HG03139 (cell line): Measurements from ENCODE around the gene FABP2.
A peak's percentile ranks its signal among the peaks of the same experiment; 100 is the strongest.
"Not testable (repeated sequence)": the region's sequence is repeated elsewhere in the genome, so short reads cannot be mapped to it uniquely, and the experiment has no call there.

ENCODE experiments used
- ATAC-seq: cut with Tn5 transposase; IDR thresholded peaks from one replicate; pipeline ENCODE4 v1.9.1; 2021; ENCODE audit not compliant: unreplicated experiment

The FABP2 gene

GRCh38 chr4:119313237-119313636 is 8.7 kb downstream of the FABP2 start:
- no peak for ATAC-seq

- ATAC-seq, result no peak
Measured at GRCh38 chr4:119310826-119311225, 11.1 kb downstream of the FABP2 start.

GRCh38 chr4:119307606-119308005 is 14.3 kb downstream of the FABP2 start:
- no peak for ATAC-seq

GRCh38 chr4:119304431-119304830 is 17.5 kb downstream of the FABP2 start:
- ATAC-seq, result no peak

GRCh38 chr4:119303587-119304305 is 18.2 kb downstream of the FABP2 start:
- no peak for ATAC-seq

- ATAC-seq, result no peak
Measured at GRCh38 chr4:119302073-119302832, 19.7 kb downstream of the FABP2 start.

GRCh38 chr4:119300101-119300978 is 21.6 kb downstream of the FABP2 start:
- peak; percentile 95 for ATAC-seq

- ATAC-seq, result peak; percentile 47
Measured at GRCh38 chr4:119299741-119300100, 22.2 kb downstream of the FABP2 start.

GRCh38 chr4:119299260-119299671 is 22.7 kb downstream of the FABP2 start:
- no peak for ATAC-seq

- no peak for ATAC-seq
Measured at GRCh38 chr4:119297795-119298194, 24.1 kb downstream of the FABP2 start.

GRCh38 chr4:119296356-119296755 is 25.6 kb downstream of the FABP2 start:
- no peak for ATAC-seq

GRCh38 chr4:119290598-119290997 is 31.3 kb downstream of the FABP2 start:
- no peak for ATAC-seq

- ATAC-seq, result no peak
Measured at GRCh38 chr4:119289313-119289712, 32.6 kb downstream of the FABP2 start.

- ATAC-seq, result no peak
Measured at GRCh38 chr4:119286377-119287002, 35.4 kb downstream of the FABP2 start.

- ATAC-seq, result peak; percentile 65
Measured at GRCh38 chr4:119284876-119285780, 36.8 kb downstream of the FABP2 start.

GRCh38 chr4:119281393-119281792 is 40.5 kb downstream of the FABP2 start:
- no peak for ATAC-seq

- not testable (repeated sequence) for ATAC-seq
Measured at GRCh38 chr4:119279945-119280344, 42.0 kb downstream of the FABP2 start.

GRCh38 chr4:119279541-119279940 is 42.4 kb downstream of the FABP2 start:
- not testable (repeated sequence) for ATAC-seq

- ATAC-seq, result no peak
Measured at GRCh38 chr4:119271361-119272085, 50.4 kb downstream of the FABP2 start.
